IMR-90 (cell line): ENCODE data around the gene TRIM17.

Experiments
- BHLHE40 ChIP-seq: fragments of 150-350 bp; IDR thresholded peaks from 2 replicates; pipeline ENCODE4 v1.6.1; 2016; ENCODE audit warnings: mild to moderate bottlenecking, low read depth, low read length
- CEBPB ChIP-seq: IDR thresholded peaks from 2 replicates; pipeline ENCODE4 v1.6.1; 2012; ENCODE audit warnings: low read depth, low read length, improper control_type of control experiment
- CHD1 ChIP-seq: IDR thresholded peaks from 2 replicates; pipeline ENCODE4 v1.6.1; 2012; ENCODE audit warnings: low read depth, low read length, improper control_type of control experiment
- MAZ ChIP-seq: IDR thresholded peaks from 2 replicates; pipeline ENCODE4 v1.6.1; 2012; ENCODE audit warnings: low read depth, mild to moderate bottlenecking, low read length, improper control_type of control experiment, moderate library complexity, borderline replicate concordance
- MXI1 ChIP-seq: IDR thresholded peaks from 2 replicates; pipeline ENCODE4 v1.6.1; 2012; ENCODE audit warnings: low read depth, mild to moderate bottlenecking, low read length, moderate library complexity, borderline replicate concordance
- NFE2L2 ChIP-seq: fragments of 150-350 bp; IDR thresholded peaks from 2 replicates; pipeline ENCODE4 v1.6.1; 2016; ENCODE audit warnings: low read depth, mild to moderate bottlenecking, low read length
- POLR2A ChIP-seq: IDR thresholded peaks from 2 replicates; pipeline ENCODE4 v1.6.1; 2012; ENCODE audit warnings: mild to moderate bottlenecking, low read depth, low read length
- RCOR1 ChIP-seq: IDR thresholded peaks from 2 replicates; pipeline ENCODE4 v1.6.1; 2012; ENCODE audit warnings: mild to moderate bottlenecking, low read length, improper control_type of control experiment; ENCODE audit not compliant: insufficient replicate concordance
- SMC3 ChIP-seq: fragments of 150-350 bp; IDR thresholded peaks from 2 replicates; pipeline ENCODE4 v1.6.1; 2016; ENCODE audit warnings: low read depth, mild to moderate bottlenecking, antibody characterized with exemption, low read length, moderate library complexity
- TF ChIP-seq, protein P1 (sequence below): conservative IDR thresholded peaks from 2 replicates; pipeline ENCODE4 v1.5.1; 2012; ENCODE audit warnings: mild to moderate bottlenecking, low read depth, low read length, improper control_type of control experiment
- TF ChIP-seq, protein P2 (sequence below): fragments of 150-350 bp; IDR thresholded peaks from 2 replicates; pipeline ENCODE4 v1.6.1; 2017; ENCODE audit warnings: mild to moderate bottlenecking, antibody characterized with exemption, low read length, low read depth

DNA sequence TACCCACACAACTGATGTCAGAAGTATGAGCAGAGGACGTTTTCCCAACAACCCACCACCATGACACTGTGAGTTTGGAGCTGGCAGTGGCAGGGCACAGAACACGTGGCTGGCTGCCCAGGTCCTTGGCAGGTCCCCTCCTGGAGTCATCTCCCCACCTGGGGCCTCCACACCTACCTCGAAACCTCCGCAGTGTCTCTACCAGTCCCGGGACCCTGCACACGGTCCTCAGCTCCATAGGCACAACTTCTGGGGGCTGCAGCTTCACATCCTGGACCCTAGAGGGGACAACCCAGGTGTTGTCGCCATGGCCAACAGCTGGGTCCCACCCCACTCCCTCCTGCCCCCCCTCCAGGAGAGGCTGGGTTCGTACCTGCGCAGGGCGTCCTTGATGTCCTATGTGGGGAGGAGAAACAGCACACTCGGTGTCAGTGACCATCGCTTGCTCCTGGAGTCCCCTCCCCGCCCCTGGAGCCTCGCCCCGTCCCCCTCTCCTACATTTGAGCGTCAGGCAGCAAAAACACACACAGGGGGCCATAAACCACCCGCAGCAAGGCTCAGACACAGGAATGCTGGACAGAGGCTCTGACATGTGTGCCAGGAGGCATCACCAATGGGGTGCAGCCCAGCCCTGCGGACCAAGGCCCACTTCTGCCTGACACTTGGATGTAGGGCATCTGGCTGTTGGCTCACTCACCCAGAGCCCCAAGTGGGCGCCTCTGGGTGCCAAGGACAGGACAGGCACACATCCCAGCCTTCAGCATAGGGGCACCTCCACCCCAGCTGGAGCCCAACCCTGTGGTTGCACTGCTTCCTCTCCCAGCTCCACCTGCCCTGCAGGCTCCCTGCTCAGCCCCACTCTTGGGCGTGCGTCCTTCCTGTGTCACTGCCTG, 19.6 kb downstream of the TRIM17 start:
- TF ChIP-seq, protein P1, sequence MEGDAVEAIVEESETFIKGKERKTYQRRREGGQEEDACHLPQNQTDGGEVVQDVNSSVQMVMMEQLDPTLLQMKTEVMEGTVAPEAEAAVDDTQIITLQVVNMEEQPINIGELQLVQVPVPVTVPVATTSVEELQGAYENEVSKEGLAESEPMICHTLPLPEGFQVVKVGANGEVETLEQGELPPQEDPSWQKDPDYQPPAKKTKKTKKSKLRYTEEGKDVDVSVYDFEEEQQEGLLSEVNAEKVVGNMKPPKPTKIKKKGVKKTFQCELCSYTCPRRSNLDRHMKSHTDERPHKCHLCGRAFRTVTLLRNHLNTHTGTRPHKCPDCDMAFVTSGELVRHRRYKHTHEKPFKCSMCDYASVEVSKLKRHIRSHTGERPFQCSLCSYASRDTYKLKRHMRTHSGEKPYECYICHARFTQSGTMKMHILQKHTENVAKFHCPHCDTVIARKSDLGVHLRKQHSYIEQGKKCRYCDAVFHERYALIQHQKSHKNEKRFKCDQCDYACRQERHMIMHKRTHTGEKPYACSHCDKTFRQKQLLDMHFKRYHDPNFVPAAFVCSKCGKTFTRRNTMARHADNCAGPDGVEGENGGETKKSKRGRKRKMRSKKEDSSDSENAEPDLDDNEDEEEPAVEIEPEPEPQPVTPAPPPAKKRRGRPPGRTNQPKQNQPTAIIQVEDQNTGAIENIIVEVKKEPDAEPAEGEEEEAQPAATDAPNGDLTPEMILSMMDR: no peak
- TF ChIP-seq RCOR1 (no peak), POLR2A (no peak), NFE2L2 (no peak), BHLHE40 (no peak), CEBPB (no peak), SMC3 (no peak), MAZ (no peak), MXI1 (no peak), CHD1 (no peak)
- TF ChIP-seq, protein P2, sequence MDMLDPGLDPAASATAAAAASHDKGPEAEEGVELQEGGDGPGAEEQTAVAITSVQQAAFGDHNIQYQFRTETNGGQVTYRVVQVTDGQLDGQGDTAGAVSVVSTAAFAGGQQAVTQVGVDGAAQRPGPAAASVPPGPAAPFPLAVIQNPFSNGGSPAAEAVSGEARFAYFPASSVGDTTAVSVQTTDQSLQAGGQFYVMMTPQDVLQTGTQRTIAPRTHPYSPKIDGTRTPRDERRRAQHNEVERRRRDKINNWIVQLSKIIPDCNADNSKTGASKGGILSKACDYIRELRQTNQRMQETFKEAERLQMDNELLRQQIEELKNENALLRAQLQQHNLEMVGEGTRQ: no peak
